PC-3 (cell line): ENCODE measurements around the gene GSTM3. TPM values are rescaled to one million over a fixed set of nuclear protein-coding genes. Genes with fewer than 3 reads are reported as not detected.

Experiments used
- ATAC-seq: fragments of 200-7000 bp; cut with Tn5 transposase; 2 replicates; pipeline ENCODE4 v1.9.1; 2020; ENCODE audit warnings: mild to moderate bottlenecking, moderate library complexity
- BruUV-seq: library from RNA; stranded (reverse); fragments of 400-500 nt; replicated peaks from 2 replicates; lab custom pipeline; 2021; lab: Mats Ljungman, UMichigan
- CTCF ChIA-PET: fragments of 300-600 bp; sonication (Branson Sonifier 250); formaldehyde crosslinking; loops from one replicate; lab custom pipeline; 2022; ENCODE audit warnings: antibody characterized with exemption; lab: Charles Lee
- POLR2A ChIA-PET: fragments of 300-600 bp; sonication (Branson Sonifier 250); formaldehyde crosslinking; loops from one replicate; lab custom pipeline; 2022; ENCODE audit warnings: antibody characterized with exemption; ENCODE audit not compliant: unreplicated experiment; lab: Charles Lee
- DNase-seq: peaks from one replicate; pipeline ENCODE4 v3.0.0-alpha.2; 2015
- H2AFZ ChIP-seq: fragments of 300-600 bp; sonication (generic); 2 replicates; pipeline ENCODE4 v1.6.0; 2016; ENCODE audit warnings: antibody characterized with exemption, low read length
- H3F3A ChIP-seq: fragments of 300-600 bp; sonication (generic); one replicate; pipeline ENCODE4 v1.6.0; 2017; ENCODE audit warnings: antibody characterized with exemption, low read length, control low read depth, mild to moderate bottlenecking; ENCODE audit not compliant: unreplicated experiment
- H3K27ac ChIP-seq: fragments of 300-600 bp; sonication (generic); 2 replicates; pipeline ENCODE4 v1.5.1; 2016; ENCODE audit warnings: mild to moderate bottlenecking, low read length
- H3K27me3 ChIP-seq: fragments of 300-600 bp; sonication (generic); 2 replicates; pipeline ENCODE4 v1.6.1; 2016; ENCODE audit warnings: low read length, mixed read lengths
- H3K36me3 ChIP-seq: fragments of 300-600 bp; sonication (generic); 2 replicates; pipeline ENCODE4 v1.6.1; 2016; ENCODE audit warnings: low read depth, mixed run types, low read length, mixed read lengths
- H3K4me1 ChIP-seq: fragments of 300-600 bp; sonication (generic); 2 replicates; pipeline ENCODE4 v1.5.1; 2016; ENCODE audit warnings: low read length; ENCODE audit not compliant: insufficient read depth
- H3K4me2 ChIP-seq: fragments of 300-600 bp; sonication (generic); 2 replicates; pipeline ENCODE4 v1.6.0; 2016; ENCODE audit warnings: low read length
- H3K4me3 ChIP-seq: fragments of 300-600 bp; sonication (generic); 2 replicates; pipeline ENCODE4 v1.5.1; 2016; ENCODE audit warnings: mild to moderate bottlenecking, low read length, mixed read lengths
- H3K79me2 ChIP-seq: fragments of 300-600 bp; sonication (generic); 2 replicates; pipeline ENCODE4 v1.6.1; 2017; ENCODE audit warnings: low read length, mixed read lengths
- H3K9ac ChIP-seq: fragments of 300-600 bp; sonication (generic); 2 replicates; pipeline ENCODE4 v1.6.0; 2016; ENCODE audit warnings: mild to moderate bottlenecking, low read length
- H3K9me2 ChIP-seq: fragments of 300-600 bp; sonication (generic); replicated peaks from 2 replicates; pipeline ENCODE4 v1.6.1; 2016; ENCODE audit warnings: mixed run types, low read length, mixed read lengths
- H3K9me3 ChIP-seq: fragments of 300-600 bp; sonication (generic); 2 replicates; pipeline ENCODE4 v1.6.1; 2016; ENCODE audit warnings: low read length, mixed read lengths
- H4K20me1 ChIP-seq: fragments of 300-600 bp; sonication (generic); 2 replicates; pipeline ENCODE4 v1.6.1; 2016; ENCODE audit warnings: low read length, mixed read lengths
- CTCF ChIP-seq: fragments of 300-600 bp; sonication (generic); conservative IDR thresholded peaks from 2 replicates; pipeline ENCODE4 v1.5.1; 2017; ENCODE audit warnings: antibody characterized with exemption, low read depth, mild to moderate bottlenecking, low read length
- EZH2 ChIP-seq: fragments of 300-600 bp; sonication (generic); IDR thresholded peaks from one replicate; pipeline ENCODE4 v1.6.1; 2017; ENCODE audit warnings: antibody characterized with exemption, mild to moderate bottlenecking, low read length; ENCODE audit not compliant: unreplicated experiment
- EZH2phosphoT487 ChIP-seq: fragments of 300-600 bp; sonication (generic); IDR thresholded peaks from 2 replicates; pipeline ENCODE4 v1.6.1; 2018; ENCODE audit warnings: mild to moderate bottlenecking, antibody characterized with exemption, low read length, borderline replicate concordance
- intact Hi-C: fragments of 100-400 bp; cut with micrococcal nuclease; formaldehyde crosslinking; loops from 2 replicates; pipeline ENCODE4 v1.9.0; 2023
- total RNA-seq: library from RNA; depleted of rRNA; stranded (reverse); fragments of >200 nt; gene quantifications from 2 replicates; pipeline ENCODE4 v1.2.3, GENCODE V29; 2014

GSTM3 gene
- total RNA-seq, 1 experiment from 2014 or later, result 76.6 TPM

GRCh38 chr1:109717729-109718128 lies 23.1 kb downstream of the GSTM3 start:
- no peaks in the 10 kb centered on the region for H4K20me1 ChIP-seq
- H3K4me3 ChIP-seq, result no peak overlapping the region
- H3K4me2 ChIP-seq, result no peak overlapping the region
- no peak overlapping the region for H3K27ac ChIP-seq
- H3K79me2 ChIP-seq, result no peaks in the 10 kb centered on the region
- no peak overlapping the region for H2AFZ ChIP-seq
- CTCF ChIA-PET, result interaction anchor here (1.0 kb wide), 2 partner anchors 78 to 172 kb away, joined by 3 to 4 read pairs; no protein-coding TSS in a partner anchor
- H3K9me3 ChIP-seq, result no peaks in the 10 kb centered on the region
- no peaks in the 10 kb centered on the region for H3K36me3 ChIP-seq
- ATAC-seq (no peak), DNase-seq (no peak)
- no peaks in the 10 kb centered on the region for H3K27me3 ChIP-seq
- no peak overlapping the region for H3K9ac ChIP-seq
- no peaks in the 10 kb centered on the region for H3F3A ChIP-seq
- no peak for TF ChIP-seq EZH2phosphoT487
- no peak for TF ChIP-seq CTCF
- intact Hi-C loops, result loop anchor here (1.0 kb wide), 1 partner anchor 56 kb away; no protein-coding TSS in a partner anchor
- no peaks in the 10 kb centered on the region for H3K9me2 ChIP-seq
- peaks cover 9% of the 10 kb centered on the region for H3K4me1 ChIP-seq
- no TSS peak for BruUV-seq
- POLR2A ChIA-PET, result no interaction called here

GRCh38 chr1:109716570-109717090 lies 24.2 kb downstream of the GSTM3 start:
- Histone ChIP-seq H3K9me3 (no peaks in the 10 kb centered on the region), H3K27me3 (no peaks in the 10 kb centered on the region), H3K36me3 (no peaks in the 10 kb centered on the region), H3K4me1 (peaks cover 9% of the 10 kb centered on the region), H3K79me2 (no peaks in the 10 kb centered on the region), H3K4me3 (no peak overlapping the region), H3F3A (no peaks in the 10 kb centered on the region), H3K27ac (no peak overlapping the region), H2AFZ (no peak overlapping the region), H3K9me2 (no peaks in the 10 kb centered on the region), H3K9ac (no peak overlapping the region), H4K20me1 (no peaks in the 10 kb centered on the region), H3K4me2 (no peak overlapping the region)
- intact Hi-C loops, result no loop called here
- POLR2A ChIA-PET, result no interaction called here
- TF ChIP-seq CTCF, result no peak
- no peak for TF ChIP-seq EZH2phosphoT487
- no peak for TF ChIP-seq EZH2
- CTCF ChIA-PET, result no interaction called here
- ATAC-seq, result no peak
- no TSS peak for BruUV-seq
- DNase-seq, result no peak

GRCh38 chr1:109716121-109716520 lies 24.7 kb downstream of the GSTM3 start:
- H3K9ac ChIP-seq, result no peak overlapping the region
- no peaks in the 10 kb centered on the region for H3K36me3 ChIP-seq
- BruUV-seq, result no TSS peak
- no peaks in the 10 kb centered on the region for H3F3A ChIP-seq
- no peak overlapping the region for H3K4me2 ChIP-seq
- no peaks in the 10 kb centered on the region for H3K27me3 ChIP-seq
- no peak for ATAC-seq
- no peak for TF ChIP-seq CTCF
- no peak for TF ChIP-seq EZH2phosphoT487
- no peak for TF ChIP-seq EZH2
- no peak overlapping the region for H2AFZ ChIP-seq
- ChIA-PET POLR2A (no interaction called here), CTCF (no interaction called here)
- H3K9me3 ChIP-seq, result no peaks in the 10 kb centered on the region
- no peaks in the 10 kb centered on the region for H3K9me2 ChIP-seq
- H3K27ac ChIP-seq, result no peak overlapping the region
- peaks cover 9% of the 10 kb centered on the region for H3K4me1 ChIP-seq
- intact Hi-C loops, result no loop called here
- no peak for DNase-seq
- no peaks in the 10 kb centered on the region for H4K20me1 ChIP-seq
- H3K4me3 ChIP-seq, result no peak overlapping the region
- H3K79me2 ChIP-seq, result no peaks in the 10 kb centered on the region
